NCI-H1436 (cell line): ENCODE data around the gene N4BP2L1.
"Not testable (repeated sequence)": the region's sequence is repeated elsewhere in the genome, so short reads cannot be mapped to it uniquely, and the experiment has no call there.

ENCODE experiments used
- DNase-seq: peaks from one replicate; lab custom pipeline; 2025; lab: John Stamatoyannopoulos, UW

N4BP2L1 gene

DNA sequence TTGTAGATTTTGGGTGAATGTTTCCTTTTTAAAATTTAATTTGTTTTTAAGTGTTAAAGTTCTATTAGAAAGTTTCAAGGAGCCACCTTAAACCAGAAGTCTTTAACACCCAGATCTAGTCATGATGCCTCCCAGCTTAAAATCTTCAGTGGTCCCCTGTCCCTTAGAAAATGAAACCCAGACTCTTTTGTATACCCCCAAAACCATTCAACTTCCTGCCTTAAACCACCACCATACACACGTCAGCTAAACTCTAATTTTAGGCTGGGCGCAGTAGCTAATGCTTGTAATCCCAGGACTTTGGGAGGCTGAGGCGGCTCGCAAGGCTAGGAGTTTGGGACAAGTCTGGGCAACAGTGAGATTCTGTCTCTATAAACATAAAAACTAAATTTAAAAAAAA lies 37.9 kb downstream of the N4BP2L1 start:
- no peak for DNase-seq

DNA sequence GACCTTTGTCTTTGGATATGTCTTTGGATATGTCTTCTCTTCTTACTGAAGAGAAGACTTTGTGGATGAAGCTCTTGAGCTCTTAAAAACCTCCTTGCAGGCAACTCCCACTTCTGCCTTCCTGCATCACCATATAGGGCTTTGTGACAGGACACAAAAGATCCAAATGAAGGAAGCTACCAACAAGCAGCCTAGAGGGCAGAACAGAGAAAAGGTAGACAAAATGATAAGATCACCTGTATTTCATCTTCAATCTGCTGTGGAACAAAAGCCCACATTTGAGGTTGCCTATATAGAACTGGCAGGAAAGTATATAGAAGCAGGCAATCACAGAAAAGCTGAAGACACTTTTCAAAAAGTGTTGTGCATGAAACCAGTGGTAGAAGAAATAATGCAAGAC lies 42.5 kb downstream of the N4BP2L1 start:
- no peak for DNase-seq

DNA sequence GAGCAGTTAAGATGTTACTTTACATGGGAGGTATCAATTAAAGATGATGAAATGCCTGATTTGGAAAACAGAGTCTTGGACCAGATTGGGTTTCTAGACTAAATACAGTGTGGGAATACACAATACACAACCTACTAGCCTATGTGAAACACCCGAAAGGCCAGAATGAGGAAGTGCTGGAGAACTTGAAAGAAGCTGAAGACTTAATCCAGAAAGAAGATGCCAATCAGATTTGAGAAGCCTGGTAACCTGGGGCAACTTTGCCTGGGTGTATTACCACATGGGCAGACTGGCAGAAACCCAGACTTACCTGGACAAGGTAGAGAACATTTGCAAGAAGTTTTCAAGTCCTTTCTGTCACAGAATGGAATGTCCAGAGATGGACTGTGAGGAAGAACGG lies 43.2 kb downstream of the N4BP2L1 start:
- DNase-seq = no peak

DNA sequence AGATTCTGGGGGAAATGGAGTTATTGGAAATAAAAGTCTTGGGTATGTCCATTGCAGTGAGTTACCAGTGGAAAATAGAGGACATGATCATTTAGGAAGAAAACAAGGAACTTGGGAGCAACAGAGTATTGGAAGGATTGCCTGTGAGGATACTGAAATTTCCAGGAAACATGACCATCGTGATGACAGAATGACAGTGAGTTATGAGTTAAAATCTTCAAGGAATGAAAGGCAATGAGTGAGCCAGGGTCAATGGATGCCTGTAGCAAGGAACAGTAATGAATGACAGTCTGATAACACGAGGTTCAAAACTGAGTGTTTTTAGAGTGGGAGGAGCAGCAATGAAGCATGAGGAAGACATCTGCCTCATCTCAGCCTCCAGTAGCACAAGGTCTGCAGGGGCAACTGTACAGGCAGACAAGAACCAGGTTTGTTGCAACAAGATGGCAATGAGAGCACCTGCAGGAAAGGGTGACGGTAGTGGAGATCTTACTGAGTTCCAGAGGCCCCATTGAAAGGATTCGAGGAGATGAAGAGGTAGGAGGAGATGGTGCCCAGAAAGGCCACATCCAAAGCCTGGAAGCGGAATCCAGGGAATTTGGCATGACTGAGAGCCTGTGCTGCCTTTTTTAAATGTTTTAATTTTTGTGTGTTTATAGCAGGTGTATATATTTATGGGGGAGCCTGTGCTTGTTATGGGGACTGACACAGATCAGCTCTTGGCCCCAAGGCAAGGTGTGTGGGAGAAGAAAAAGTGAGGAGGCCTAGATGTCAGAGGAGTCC lies 43.9 kb downstream of the N4BP2L1 start:
- DNase-seq = no peak

DNA sequence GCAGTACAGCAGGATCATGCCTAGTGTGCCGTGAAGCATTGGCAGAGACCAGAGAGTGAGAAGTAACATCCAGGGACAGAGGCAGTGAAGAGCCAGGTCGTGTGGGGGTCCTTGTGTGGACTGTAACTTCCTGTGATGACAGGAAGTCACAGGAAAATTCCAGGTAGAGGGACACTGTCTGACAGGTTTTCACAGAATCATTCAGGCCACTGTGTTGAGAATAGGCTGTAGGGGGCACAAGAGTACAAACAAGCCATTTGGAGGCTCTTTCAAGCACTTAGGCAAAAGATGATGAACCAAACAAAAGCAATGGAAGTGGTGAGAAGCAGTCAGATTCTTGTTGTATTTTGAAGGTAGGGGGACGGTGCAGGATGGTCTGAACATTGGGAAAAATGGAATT lies 46.4 kb downstream of the N4BP2L1 start:
- DNase-seq = no peak

DNA sequence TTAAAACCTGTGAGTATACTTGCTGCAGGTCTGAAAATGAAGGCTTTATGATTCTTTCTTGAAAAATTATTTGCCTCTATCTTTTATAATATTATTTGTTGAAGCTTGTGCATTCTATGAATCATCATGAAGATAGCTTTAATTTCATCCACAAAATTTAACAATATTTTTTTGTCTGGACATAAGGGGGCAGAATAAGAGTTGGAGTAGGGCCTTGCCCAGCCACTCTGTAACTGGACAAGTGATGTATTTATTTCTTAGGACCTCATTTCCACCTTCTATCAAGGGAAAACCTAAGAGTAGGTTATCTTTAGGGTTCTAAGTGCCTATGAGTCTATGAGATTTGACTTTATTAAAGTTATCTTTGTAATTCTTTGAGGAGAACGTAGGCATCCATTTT lies 49.9 kb downstream of the N4BP2L1 start:
- DNase-seq = no peak

DNA sequence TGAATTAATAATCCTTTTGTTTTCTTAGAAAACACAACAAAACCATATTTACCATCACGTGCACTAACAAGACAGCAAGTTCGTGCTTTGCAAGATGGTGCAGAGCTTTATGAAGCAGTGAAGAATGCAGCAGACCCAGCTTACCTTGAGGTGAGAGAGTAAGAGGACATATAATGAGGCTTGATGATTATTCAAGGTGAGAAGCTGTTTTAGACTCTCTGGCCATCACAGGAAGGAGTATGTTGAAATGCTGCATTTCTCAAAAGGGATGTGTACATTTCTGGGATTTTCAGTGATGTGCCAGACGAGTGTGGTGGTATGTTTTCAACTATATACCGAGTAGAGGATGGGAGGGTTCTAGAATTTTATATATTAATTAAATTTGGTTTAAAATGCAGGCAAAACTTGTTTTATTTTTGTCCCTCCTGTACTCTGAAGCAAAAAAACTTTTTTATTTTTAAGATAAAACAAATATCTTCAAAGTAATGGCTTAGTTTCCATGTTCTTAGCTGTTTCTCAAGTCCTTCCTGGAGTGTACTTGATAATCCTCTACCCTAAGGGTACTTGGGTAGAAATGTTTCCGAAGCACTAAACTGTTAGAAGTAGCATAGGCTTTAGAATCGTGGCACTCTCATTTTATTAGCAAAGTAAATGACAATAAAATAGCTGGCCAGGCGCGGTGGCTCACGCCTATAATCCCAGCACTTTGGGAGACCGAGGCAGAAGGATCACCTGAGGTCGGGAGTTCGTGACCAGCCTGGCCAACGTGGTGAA lies 51.1 kb downstream of the N4BP2L1 start:
- no peak for DNase-seq

DNA sequence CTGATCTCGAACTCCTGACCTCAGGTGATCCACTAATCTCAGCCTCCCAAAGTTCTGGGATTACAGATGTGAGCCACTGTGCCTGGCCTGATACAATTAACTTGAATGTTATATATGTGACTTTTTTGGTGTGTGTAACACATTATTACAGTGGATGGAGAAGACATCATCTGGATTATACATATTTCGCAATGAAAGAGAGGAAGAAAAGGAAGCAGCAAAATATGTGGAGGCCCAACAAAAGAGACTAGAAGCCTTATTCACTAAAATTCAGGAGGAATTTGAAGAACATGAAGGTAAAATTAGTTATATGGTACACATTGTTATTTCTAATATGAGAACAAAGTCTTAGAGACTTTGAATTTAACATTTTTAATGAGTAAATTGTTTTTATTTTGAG lies 57.1 kb downstream of the N4BP2L1 start:
- no peak for DNase-seq

DNA sequence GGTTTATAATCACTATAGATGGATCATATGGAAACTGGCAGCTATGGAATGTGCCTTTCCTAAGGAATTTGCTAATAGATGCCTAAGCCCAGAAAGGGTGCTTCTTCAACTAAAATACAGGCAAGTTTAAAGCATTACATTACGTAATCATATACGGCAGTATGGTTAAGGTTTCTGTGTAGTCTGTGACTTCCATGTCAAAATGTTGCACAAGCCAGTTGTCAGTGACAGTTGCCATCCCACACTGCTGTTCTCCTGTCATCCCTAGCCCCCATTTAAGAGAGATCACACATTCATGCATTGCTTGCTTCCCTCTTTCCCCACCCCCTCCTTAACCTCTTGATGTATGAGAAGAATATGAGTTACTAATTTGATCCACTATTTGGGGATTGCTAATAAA lies 65.4 kb downstream of the N4BP2L1 start:
- no peak for DNase-seq

DNA sequence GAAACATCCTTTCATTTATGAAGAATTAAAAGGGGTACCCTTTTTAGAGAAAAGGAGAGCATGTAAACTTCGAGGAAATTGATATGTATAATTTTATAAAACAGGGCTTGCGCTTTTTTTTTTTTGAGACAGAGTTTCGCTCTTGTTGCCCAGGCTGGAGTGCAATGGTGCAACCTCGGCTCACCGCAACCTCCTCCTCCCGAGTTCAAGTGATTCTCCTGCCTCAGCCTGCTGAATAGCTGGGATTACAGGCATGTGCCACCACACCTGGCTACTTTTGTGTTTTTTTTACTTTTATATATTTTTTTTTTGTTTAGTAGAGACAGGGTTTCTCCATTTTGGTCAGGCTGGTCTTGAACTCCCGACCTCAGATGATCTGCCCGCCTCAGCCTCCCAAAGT lies 72.0 kb downstream of the N4BP2L1 start:
- DNase-seq = not testable (repeated sequence)

DNA sequence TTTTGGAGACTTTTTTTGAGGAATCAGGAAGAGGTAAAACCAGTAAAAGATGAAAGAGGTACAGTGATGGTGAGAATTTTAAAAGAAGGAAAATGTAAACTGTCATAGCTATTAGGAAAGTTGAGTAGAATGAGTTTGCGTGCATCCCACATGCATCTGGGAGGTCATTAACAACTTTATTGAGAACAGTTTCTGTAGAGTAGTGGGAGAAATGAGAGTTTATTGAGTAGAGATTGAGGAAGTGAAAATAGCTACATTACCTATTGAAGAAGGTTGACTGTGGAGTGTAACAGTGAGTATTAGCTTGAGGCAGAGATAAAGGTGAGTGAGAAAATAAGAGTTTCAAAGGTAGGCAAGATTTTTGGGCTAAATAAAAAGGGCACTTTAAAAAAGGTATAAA lies 73.9 kb downstream of the N4BP2L1 start:
- DNase-seq = no peak

DNA sequence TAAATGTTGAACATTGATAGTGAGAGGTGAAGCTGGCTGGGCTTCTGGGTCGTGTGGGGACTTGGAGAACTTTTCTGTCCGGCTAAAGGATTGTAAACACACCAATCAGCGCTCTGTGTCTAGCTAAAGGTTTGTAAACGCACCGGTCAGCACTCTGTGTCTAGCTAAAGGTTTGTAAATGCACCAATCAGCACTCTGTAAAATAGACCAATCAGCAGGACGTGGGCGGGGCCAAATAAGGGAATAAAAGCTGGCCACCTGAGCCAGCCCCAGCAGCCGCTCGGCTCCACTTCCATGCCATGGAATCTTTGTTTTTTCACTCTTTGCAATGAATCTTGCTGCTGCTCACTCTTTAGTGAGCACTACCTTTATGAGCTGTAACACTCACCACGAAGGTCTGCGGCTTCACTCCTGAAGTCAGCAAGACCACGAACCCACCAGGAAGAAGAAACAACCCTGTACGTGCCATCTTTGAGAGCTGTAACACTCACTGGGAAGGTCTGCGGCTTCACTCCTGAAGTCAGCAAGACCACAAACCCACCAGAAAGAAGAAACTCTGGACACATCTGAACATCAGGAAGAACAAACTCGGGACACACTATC lies 77.0 kb downstream of the N4BP2L1 start:
- DNase-seq = not testable (repeated sequence)
